CD4-positive, alpha-beta T cell (primary cell): ENCODE results near the gene INPP5A. TPM values are rescaled to one million over a fixed set of nuclear protein-coding genes. Genes with fewer than 3 reads are reported as not detected.

ENCODE experiments used
- ATAC-seq: fragments of 200-7000 bp; cut with Tn5 transposase; one replicate; pipeline ENCODE4 v1.10.0; 2022; ENCODE audit warnings: mild to moderate bottlenecking; ENCODE audit not compliant: poor library complexity
- CTCF ChIA-PET: fragments of 350-600 bp; sonication (Branson Sonifier 250); formaldehyde crosslinking; loops from one replicate; lab custom pipeline; 2021; ENCODE audit warnings: antibody characterized with exemption, inconsistent platforms; lab: Charles Lee
- POLR2A ChIA-PET: fragments of 350-600 bp; sonication (Branson Sonifier 250); formaldehyde crosslinking; loops from one replicate; lab custom pipeline; 2021; ENCODE audit warnings: antibody characterized with exemption, inconsistent platforms; lab: Charles Lee
- DNase-seq, 14 experiments: peaks; one replicate each; pipeline ENCODE4 v3.0.0-alpha.2; 2013 to 2020; ENCODE audit warnings: mixed read lengths in 2 of 14
- H3K27ac ChIP-seq, 2 donors: one replicate each; pipeline versions ENCODE4 v1.5.1 to v1.7.0; 2013; ENCODE audit warnings: low read length in 2 of 2, low read depth in 1 of 2, mild to moderate bottlenecking in 1 of 2
- H3K27me3 ChIP-seq, 2 experiments: 1 replicate in 1 of 2; 2 replicates in 1 of 2; pipeline versions ENCODE4 v1.6.1 to v1.7.0; 2013; ENCODE audit warnings: low read length in 2 of 2, control low read depth in 1 of 2, mild to moderate bottlenecking in 1 of 2, moderate library complexity in 1 of 2; ENCODE audit not compliant: insufficient read depth in 2 of 2, control insufficient read depth in 1 of 2
- H3K36me3 ChIP-seq: one replicate; pipeline ENCODE4 v1.6.1; 2013; ENCODE audit warnings: low read length, control low read depth; ENCODE audit not compliant: insufficient read depth
- H3K4me1 ChIP-seq: one replicate; pipeline ENCODE4 v1.6.1; 2013; ENCODE audit warnings: low read length, control low read depth; ENCODE audit not compliant: insufficient read depth
- H3K4me3 ChIP-seq: one replicate; pipeline ENCODE4 v1.5.1; 2013; ENCODE audit warnings: mild to moderate bottlenecking, low read length, moderate library complexity
- H3K9me3 ChIP-seq, 2 experiments: 1 replicate in 1 of 2; 2 replicates in 1 of 2; pipeline versions ENCODE4 v1.6.1 to v1.7.0; 2013; ENCODE audit warnings: low read length in 2 of 2, mild to moderate bottlenecking in 2 of 2, control low read depth in 1 of 2, moderate library complexity in 1 of 2; ENCODE audit not compliant: control insufficient read depth in 1 of 2, insufficient read depth in 1 of 2
- H3K27ac Mint-ChIP-seq: one replicate; pipeline ENCODE4 v1.8.0; 2020; ENCODE audit warnings: mixed read lengths
- H3K27me3 Mint-ChIP-seq: one replicate; pipeline ENCODE4 v1.8.0; 2021; ENCODE audit warnings: mixed read lengths
- H3K36me3 Mint-ChIP-seq: one replicate; pipeline ENCODE4 v1.8.0; 2021; ENCODE audit warnings: low read depth, mixed read lengths
- H3K4me1 Mint-ChIP-seq: one replicate; pipeline ENCODE4 v1.8.0; 2021; ENCODE audit warnings: low read depth, mixed read lengths
- H3K4me3 Mint-ChIP-seq: one replicate; pipeline ENCODE4 v1.8.0; 2020; ENCODE audit warnings: mild to moderate bottlenecking, mixed read lengths
- H3K9me3 Mint-ChIP-seq: one replicate; pipeline ENCODE4 v1.8.0; 2020; ENCODE audit warnings: mixed read lengths
- CTCF ChIP-seq: fragments of 200-600 bp; IDR thresholded peaks from one replicate; pipeline ENCODE4 v1.8.0; 2022; ENCODE audit warnings: antibody characterized with exemption, mild to moderate bottlenecking
- intact Hi-C, 2 experiments: fragments of 100-400 bp; cut with DNase I in 1 of 2; cut with micrococcal nuclease in 1 of 2; formaldehyde crosslinking; loops; one replicate each; pipeline versions ENCODE4 v1.15.1 to v1.9.0; 2023 to 2025; cut with DNase I, micrococcal nuclease
- total RNA-seq, 174 experiments: library from RNA in 2 of 174; stranded (reverse) in 2 of 174; gene quantifications; one replicate each; pipeline ENCODE4 v1.2.3 and lab custom pipeline; 2021 to 2026

INPP5A gene
- total RNA-seq, 2 experiments from 2014 or later, result 22.0 to 24.8 TPM

- no peaks in the 10 kb centered on the region for H3K27me3 ChIP-seq
- no peak overlapping the region for H3K4me3 ChIP-seq
- H3K9me3 ChIP-seq, result peaks cover 0 to 6% of the 10 kb centered on the region in 2 experiments
- no peak for ATAC-seq
- H3K4me1 ChIP-seq, result peaks cover 68% of the 10 kb centered on the region
- no peak overlapping the region for H3K27ac Mint-ChIP-seq
- intact Hi-C loops, result no loop called here
- ChIA-PET CTCF (no interaction called here), POLR2A (no interaction called here)
- H3K9me3 Mint-ChIP-seq, result no peaks in the 10 kb centered on the region
- H3K4me1 Mint-ChIP-seq, result peaks cover 28% of the 10 kb centered on the region
- TF ChIP-seq CTCF, result no peak
- H3K36me3 Mint-ChIP-seq, result no peaks in the 10 kb centered on the region
- H3K4me3 Mint-ChIP-seq, result no peak overlapping the region
- peaks cover 3% of the 10 kb centered on the region for H3K36me3 ChIP-seq
- no peak for DNase-seq
- H3K27ac ChIP-seq, result no peak overlapping the region
- H3K27me3 Mint-ChIP-seq, result no peaks in the 10 kb centered on the region
Measured at GRCh38 chr10:132557696-132558515, 20.3 kb downstream of the INPP5A start.

- DNase-seq, result no peak
- Mint-ChIP-seq H3K9me3 (no peaks in the 10 kb centered on the region), H3K36me3 (no peaks in the 10 kb centered on the region), H3K27ac (no peak overlapping the region), H3K4me3 (no peak overlapping the region), H3K4me1 (peaks cover 34% of the 10 kb centered on the region), H3K27me3 (no peaks in the 10 kb centered on the region)
- Histone ChIP-seq H3K27me3 (no peaks in the 10 kb centered on the region), H3K4me1 (peaks cover 68% of the 10 kb centered on the region), H3K36me3 (peaks cover 3% of the 10 kb centered on the region), H3K27ac (no peak overlapping the region), H3K4me3 (no peak overlapping the region), H3K9me3 (peaks cover 0 to 9% of the 10 kb centered on the region in 2 experiments)
- intact Hi-C loops, result no loop called here
- TF ChIP-seq CTCF, result no peak
- POLR2A ChIA-PET, result no interaction called here
- CTCF ChIA-PET, result no interaction called here
- no peak for ATAC-seq
Measured at GRCh38 chr10:132558516-132559413, 21.2 kb downstream of the INPP5A start.

- H3K27ac ChIP-seq, result no peak overlapping the region
- peaks cover 3% of the 10 kb centered on the region for H3K36me3 ChIP-seq
- POLR2A ChIA-PET, result interaction anchor here (0.6 kb wide), 1 partner anchor 25 kb away, joined by 3 read pairs; no protein-coding TSS in a partner anchor
- CTCF ChIA-PET, result no interaction called here
- H3K27ac Mint-ChIP-seq, result no peak overlapping the region
- no peak for TF ChIP-seq CTCF
- DNase-seq, result no peak
- no peak overlapping the region for H3K4me3 ChIP-seq
- intact Hi-C loops, result no loop called here
- H3K27me3 ChIP-seq, result no peaks in the 10 kb centered on the region
- no peaks in the 10 kb centered on the region for H3K27me3 Mint-ChIP-seq
- H3K36me3 Mint-ChIP-seq, result no peaks in the 10 kb centered on the region
- no peaks in the 10 kb centered on the region for H3K9me3 Mint-ChIP-seq
- H3K4me1 ChIP-seq, result peaks cover 66% of the 10 kb centered on the region
- H3K4me1 Mint-ChIP-seq, result peaks cover 34% of the 10 kb centered on the region
- H3K4me3 Mint-ChIP-seq, result no peak overlapping the region
- no peak for ATAC-seq
- peaks cover 0 to 9% of the 10 kb centered on the region in 2 experiments for H3K9me3 ChIP-seq
Measured at GRCh38 chr10:132559538-132559937, 22.0 kb downstream of the INPP5A start.
